Calu3 (cell line): ENCODE data around the gene GCAT. TPM values are rescaled to one million over a fixed set of nuclear protein-coding genes. Genes with fewer than 3 reads are reported as not detected.
A peak's percentile ranks its signal among the peaks of the same experiment; 100 is the strongest.

Source experiments
- BruUV-seq: library from RNA; stranded (reverse); fragments of 400-500 nt; replicated peaks from 2 replicates; lab custom pipeline; 2021; lab: Mats Ljungman, UMichigan
- CTCF ChIA-PET: fragments of 300-600 bp; sonication (Branson Sonifier 250); formaldehyde crosslinking; loops from one replicate; lab custom pipeline; 2022; ENCODE audit warnings: antibody characterized with exemption; lab: Charles Lee
- DNase-seq: peaks from one replicate; pipeline ENCODE4 v3.0.0; 2022
- H3K27ac Mint-ChIP-seq: one replicate; pipeline ENCODE4 v1.8.0; 2022; ENCODE audit warnings: mixed read lengths; ENCODE audit not compliant: unreplicated experiment
- H3K27me3 Mint-ChIP-seq: one replicate; pipeline ENCODE4 v1.8.0; 2022; ENCODE audit warnings: mixed read lengths; ENCODE audit not compliant: unreplicated experiment
- H3K36me3 Mint-ChIP-seq: one replicate; pipeline ENCODE4 v1.8.0; 2022; ENCODE audit warnings: mild to moderate bottlenecking, moderate library complexity, mixed read lengths; ENCODE audit not compliant: insufficient read depth, unreplicated experiment
- H3K4me1 Mint-ChIP-seq: one replicate; pipeline ENCODE4 v1.8.0; 2022; ENCODE audit warnings: mild to moderate bottlenecking, low read depth, mixed read lengths; ENCODE audit not compliant: unreplicated experiment
- H3K4me3 Mint-ChIP-seq: one replicate; pipeline ENCODE4 v1.8.0; 2022; ENCODE audit warnings: mild to moderate bottlenecking, low read depth, moderate library complexity, mixed read lengths; ENCODE audit not compliant: unreplicated experiment
- H3K9me3 Mint-ChIP-seq: one replicate; pipeline ENCODE4 v1.8.0; 2022; ENCODE audit warnings: low read depth, mixed read lengths; ENCODE audit not compliant: unreplicated experiment
- intact Hi-C: fragments of 100-400 bp; cut with micrococcal nuclease; formaldehyde crosslinking; loops from one replicate; pipeline ENCODE4 v1.10.0; 2022; ENCODE audit not compliant: unreplicated experiment
- total RNA-seq: library from RNA; stranded (reverse); gene quantifications from 2 replicates; pipeline ENCODE4 v1.2.3, GENCODE V29; 2022
- TF ChIP-seq, protein P1 (sequence below): fragments of 200-600 bp; IDR thresholded peaks from one replicate; pipeline ENCODE4 v1.8.0; 2022; ENCODE audit warnings: antibody characterized with exemption; ENCODE audit not compliant: unreplicated experiment

Gene GCAT
- total RNA-seq, 1 experiment from 2014 or later: 22.7 TPM

GRCh38 chr22:37801946-37802309, 5.8 kb upstream of the GCAT start:
- peaks cover 16% of the 10 kb centered on the region for H3K27me3 Mint-ChIP-seq
- H3K4me3 Mint-ChIP-seq: peak overlapping the region; percentile 90
- BruUV-seq: no TSS peak
- TF ChIP-seq, protein P1, sequence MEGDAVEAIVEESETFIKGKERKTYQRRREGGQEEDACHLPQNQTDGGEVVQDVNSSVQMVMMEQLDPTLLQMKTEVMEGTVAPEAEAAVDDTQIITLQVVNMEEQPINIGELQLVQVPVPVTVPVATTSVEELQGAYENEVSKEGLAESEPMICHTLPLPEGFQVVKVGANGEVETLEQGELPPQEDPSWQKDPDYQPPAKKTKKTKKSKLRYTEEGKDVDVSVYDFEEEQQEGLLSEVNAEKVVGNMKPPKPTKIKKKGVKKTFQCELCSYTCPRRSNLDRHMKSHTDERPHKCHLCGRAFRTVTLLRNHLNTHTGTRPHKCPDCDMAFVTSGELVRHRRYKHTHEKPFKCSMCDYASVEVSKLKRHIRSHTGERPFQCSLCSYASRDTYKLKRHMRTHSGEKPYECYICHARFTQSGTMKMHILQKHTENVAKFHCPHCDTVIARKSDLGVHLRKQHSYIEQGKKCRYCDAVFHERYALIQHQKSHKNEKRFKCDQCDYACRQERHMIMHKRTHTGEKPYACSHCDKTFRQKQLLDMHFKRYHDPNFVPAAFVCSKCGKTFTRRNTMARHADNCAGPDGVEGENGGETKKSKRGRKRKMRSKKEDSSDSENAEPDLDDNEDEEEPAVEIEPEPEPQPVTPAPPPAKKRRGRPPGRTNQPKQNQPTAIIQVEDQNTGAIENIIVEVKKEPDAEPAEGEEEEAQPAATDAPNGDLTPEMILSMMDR: no peak
- H3K36me3 Mint-ChIP-seq: peaks cover 44% of the 10 kb centered on the region
- DNase-seq: no peak
- CTCF ChIA-PET: no interaction called here
- H3K27ac Mint-ChIP-seq: no peak overlapping the region
- no peaks in the 10 kb centered on the region for H3K9me3 Mint-ChIP-seq
- peaks cover 16% of the 10 kb centered on the region for H3K4me1 Mint-ChIP-seq
- intact Hi-C loops: no loop called here

DNA sequence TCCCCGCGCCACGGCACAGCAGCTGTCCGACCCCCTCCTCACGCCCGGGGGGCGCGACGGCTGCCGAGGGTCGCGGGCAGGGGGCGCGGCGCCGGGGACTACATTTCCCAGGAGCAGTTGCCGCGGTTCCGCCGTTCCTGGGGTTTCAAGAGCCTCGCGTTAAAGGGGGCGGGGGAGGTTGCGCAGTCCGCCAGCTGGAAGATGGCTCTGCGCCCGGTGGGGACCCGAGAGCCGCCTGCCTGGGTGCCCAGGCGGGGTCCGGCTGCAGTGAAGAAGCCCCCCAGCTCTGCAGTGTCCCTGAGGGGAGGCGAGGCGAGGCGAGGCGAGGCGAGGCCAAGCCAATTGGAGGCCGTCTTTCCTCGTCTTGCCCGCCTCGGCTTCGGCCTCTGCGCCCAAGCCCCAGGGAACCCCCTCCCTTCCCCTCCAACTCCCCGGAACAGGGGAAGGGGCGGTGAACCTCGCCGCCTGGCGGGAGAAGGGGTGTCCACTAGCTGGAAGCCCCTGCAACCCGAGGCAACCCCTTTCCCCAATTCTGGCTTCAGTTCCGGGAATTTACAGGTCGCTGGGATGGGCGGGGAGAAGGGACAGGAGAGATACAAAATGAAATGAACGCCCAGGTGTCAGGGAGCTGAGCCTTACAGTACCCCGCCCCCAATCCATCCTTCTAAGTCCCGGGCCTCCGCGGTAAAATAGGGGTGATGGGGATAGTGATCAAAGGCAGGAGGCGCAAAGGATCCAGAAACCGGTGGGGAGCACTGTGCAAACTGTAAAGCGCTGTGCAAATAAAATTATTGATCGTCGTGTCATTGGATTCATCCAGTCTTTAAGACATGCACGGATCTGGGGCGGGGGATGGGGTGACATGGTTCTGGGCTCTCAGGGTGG, 5.2 kb upstream of the GCAT start:
- H3K36me3 Mint-ChIP-seq: peaks cover 50% of the 10 kb centered on the region
- TF ChIP-seq, protein P1: peak; percentile 12
- peaks cover 16% of the 10 kb centered on the region for H3K27me3 Mint-ChIP-seq
- H3K4me1 Mint-ChIP-seq: peaks cover 16% of the 10 kb centered on the region
- intact Hi-C loops: no loop called here
- CTCF ChIA-PET: interaction anchor here (0.6 kb wide), 1 partner anchor 10 kb away, joined by 5 read pairs; no protein-coding TSS in a partner anchor
- peak overlapping the region; percentile 32 for H3K27ac Mint-ChIP-seq
- peak; percentile 65 for DNase-seq
- no TSS peak for BruUV-seq
- H3K4me3 Mint-ChIP-seq: peak overlapping the region; percentile 90
- H3K9me3 Mint-ChIP-seq: no peaks in the 10 kb centered on the region

DNA sequence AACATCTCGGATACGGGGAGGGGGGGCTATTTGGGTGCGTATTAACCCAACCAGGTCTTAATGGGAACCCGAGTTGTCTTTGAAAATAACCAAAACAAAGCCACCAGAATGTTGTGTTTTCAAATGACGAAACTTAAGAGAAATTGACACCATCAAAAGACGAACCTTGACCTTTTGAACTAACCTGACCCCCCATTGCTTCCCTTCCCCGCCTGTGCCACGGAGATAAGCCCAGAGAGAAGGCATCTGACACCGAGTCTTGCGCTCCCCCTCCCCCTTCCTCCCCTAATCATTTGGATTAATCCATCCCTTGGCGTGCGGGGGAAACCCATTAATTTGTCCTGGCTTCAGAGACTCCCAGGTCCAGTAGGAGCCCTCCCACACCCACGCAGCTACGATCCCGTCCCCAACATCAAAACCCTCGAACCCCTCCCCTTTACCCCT, 4.5 kb upstream of the GCAT start:
- Mint-ChIP-seq H3K4me3 (peak overlapping the region; percentile 90), H3K36me3 (peaks cover 57% of the 10 kb centered on the region), H3K27me3 (peaks cover 16% of the 10 kb centered on the region), H3K9me3 (no peaks in the 10 kb centered on the region), H3K27ac (peak overlapping the region; percentile 32), H3K4me1 (peaks cover 16% of the 10 kb centered on the region)
- BruUV-seq: no TSS peak
- CTCF ChIA-PET: interaction anchor here (0.6 kb wide), 1 partner anchor 11 kb away, joined by 5 read pairs; no protein-coding TSS in a partner anchor
- TF ChIP-seq, protein P1: no peak
- intact Hi-C loops: no loop called here
- no peak for DNase-seq

DNA sequence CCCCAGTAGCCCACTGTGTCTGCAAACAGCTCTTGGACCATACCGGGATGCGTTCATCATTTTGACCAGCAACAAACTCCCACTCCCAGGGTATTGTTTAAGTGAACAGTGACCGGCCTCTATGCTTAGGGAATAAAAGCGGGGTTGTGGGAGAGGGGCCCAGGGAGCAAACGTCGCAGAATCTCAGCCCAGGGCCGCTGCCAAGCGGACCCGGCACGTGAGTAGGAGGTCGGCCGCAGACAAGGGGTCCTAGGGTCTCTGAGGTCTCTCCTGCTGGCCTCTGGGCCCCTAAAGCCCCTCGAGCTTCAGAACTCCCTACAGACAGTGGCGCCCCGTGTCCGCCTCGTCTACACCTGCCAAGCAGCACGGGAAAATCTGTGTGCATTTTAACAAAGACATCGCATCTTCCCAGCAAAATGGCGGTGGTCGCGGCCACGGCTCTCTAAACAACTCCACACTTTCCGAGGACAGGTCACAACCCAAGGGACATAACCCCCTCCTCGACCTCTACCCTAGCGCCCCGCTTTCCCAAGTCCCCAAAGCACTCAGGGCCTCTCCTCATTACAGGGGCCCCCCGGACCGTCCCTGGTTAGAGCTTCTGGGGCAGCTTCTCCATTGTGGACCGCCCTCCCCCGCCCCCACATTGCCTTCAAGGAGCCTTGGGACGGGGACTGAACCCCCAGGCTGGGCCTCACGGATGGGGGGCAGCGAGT, 3.9 kb upstream of the GCAT start:
- Mint-ChIP-seq H3K27me3 (peaks cover 16% of the 10 kb centered on the region), H3K4me1 (peaks cover 16% of the 10 kb centered on the region), H3K36me3 (peaks cover 63% of the 10 kb centered on the region), H3K4me3 (peak overlapping the region; percentile 90), H3K9me3 (no peaks in the 10 kb centered on the region), H3K27ac (peak overlapping the region; percentile 32)
- intact Hi-C loops: no loop called here
- CTCF ChIA-PET: no interaction called here
- TF ChIP-seq, protein P1: no peak
- no peak for DNase-seq
- no TSS peak for BruUV-seq
